K562 (cell line): ENCODE results near the gene LMOD1. TPM values are rescaled to one million over a fixed set of nuclear protein-coding genes. Genes with fewer than 3 reads are reported as not detected.

Source experiments
- AFF1 ChIP-seq, 2 experiments: fragments of 450-650 bp; IDR thresholded peaks; 2 replicates each; pipeline ENCODE4 v1.6.1; 2018; ENCODE audit warnings: mild to moderate bottlenecking in 2 of 2, low read depth in 1 of 2; ENCODE audit not compliant: partially characterized antibody in 2 of 2
- CBFB ChIP-seq: sonication (generic); formaldehyde crosslinking; IDR thresholded peaks from 2 replicates; pipeline ENCODE4 v1.4.0; 2020; ENCODE audit warnings: mild to moderate bottlenecking, missing genetic modification reagents
- ELF2 ChIP-seq: fragments of 250-450 bp; sonication (Bioruptor Pico); IDR thresholded peaks from 2 replicates; pipeline ENCODE4 v1.5.0; 2021; ENCODE audit warnings: mild to moderate bottlenecking
- HMGN3 ChIP-seq: IDR thresholded peaks from 2 replicates; pipeline ENCODE4 v1.6.1; 2011; ENCODE audit warnings: borderline replicate concordance, low read depth, mild to moderate bottlenecking, mixed read lengths, low read length; ENCODE audit not compliant: insufficient read length; ENCODE audit errors: extremely low read depth
- KLF6 ChIP-seq: fragments of 250-450 bp; sonication (Bioruptor Pico); IDR thresholded peaks from 2 replicates; pipeline ENCODE4 v1.4.0; 2020; ENCODE audit warnings: mild to moderate bottlenecking, moderate library complexity, borderline replicate concordance
- MAFG ChIP-seq: fragments of 450-650 bp; conservative IDR thresholded peaks from 2 replicates; pipeline ENCODE4 v1.6.1; 2016; ENCODE audit warnings: missing genetic modification characterization, missing compliant biosample characterization
- MAZ ChIP-seq, 2 experiments: fragments of 450-650 bp in 1 of 2; sonication (generic) in 1 of 2; formaldehyde crosslinking; IDR thresholded peaks in 1 of 2; conservative IDR thresholded peaks in 1 of 2; 2 replicates each; pipeline versions ENCODE4 v1.4.0 to v1.5.0; 2020; ENCODE audit warnings: mild to moderate bottlenecking in 1 of 2, missing genetic modification reagents in 1 of 2
- MEIS2 ChIP-seq: fragments of 450-650 bp; IDR thresholded peaks from 2 replicates; pipeline ENCODE4 v1.6.1; 2014; ENCODE audit warnings: mild to moderate bottlenecking; ENCODE audit not compliant: partially characterized antibody
- TCF3 ChIP-seq: sonication (generic); formaldehyde crosslinking; IDR thresholded peaks from 2 replicates; pipeline ENCODE4 v1.4.0; 2020; ENCODE audit warnings: mild to moderate bottlenecking, missing genetic modification reagents
- UBTF ChIP-seq, 2 experiments: IDR thresholded peaks; 2 replicates each; pipeline ENCODE4 v1.6.1; 2012; ENCODE audit warnings: improper control_type of control experiment in 2 of 2, low read depth in 2 of 2, low read length in 2 of 2, borderline replicate concordance in 1 of 2
- VEZF1 ChIP-seq: fragments of 200-800 bp; sonication (Bioruptor generic); IDR thresholded peaks from 2 replicates; pipeline ENCODE4 v1.6.1; 2017; ENCODE audit warnings: missing genetic modification characterization, missing compliant biosample characterization
- ZNF133 ChIP-seq: fragments of 250-450 bp; sonication (Bioruptor Pico); IDR thresholded peaks from 2 replicates; pipeline ENCODE4 v1.4.0; 2020; ENCODE audit warnings: mild to moderate bottlenecking
- polyA plus RNA-seq, 8 experiments: library from polyadenylated mRNA; depleted of rRNA in 4 of 8; stranded (reverse) in 5 of 8; unstranded in 3 of 8; fragments of >200 nt; fragmentation: Nextera tagmentation in 2 of 8; fragmentation: Illumina TruSeq in 1 of 8; extraction: Ambion mirVana in 2 of 8; extraction: Trizol in 1 of 8; gene quantifications; 2 replicates each; pipeline versions ENCODE4 v1.2.1 to v1.2.3, GENCODE V29; 2011 to 2014; ENCODE audit warnings: inconsistent platforms in 1 of 8, missing spikeins in 1 of 8
- total RNA-seq, 7 experiments: library from RNA; depleted of rRNA in 6 of 7; stranded (reverse); fragments of >200 nt in 6 of 7; fragmentation: Illumina TruSeq in 2 of 7; extraction: Trizol in 2 of 7; gene quantifications; 2 replicates each; pipeline versions ENCODE4 v1.2.1 to v1.2.3, GENCODE V29; 2011 to 2021; ENCODE audit warnings: low replicate concordance in 1 of 7
- TF ChIP-seq, protein P1 (sequence below): fragments of 450-650 bp; IDR thresholded peaks from 2 replicates; pipeline ENCODE4 v1.6.1; 2017; ENCODE audit warnings: antibody characterized with exemption, mild to moderate bottlenecking

LMOD1 gene
- total and polyA plus RNA-seq, 9 of the 15 experiments (the other 6 are each of a cell fraction or from before 2014, with no cell fraction given): 0.03 to 0.54 (median 0.38) TPM; not detected in 1

DNA sequence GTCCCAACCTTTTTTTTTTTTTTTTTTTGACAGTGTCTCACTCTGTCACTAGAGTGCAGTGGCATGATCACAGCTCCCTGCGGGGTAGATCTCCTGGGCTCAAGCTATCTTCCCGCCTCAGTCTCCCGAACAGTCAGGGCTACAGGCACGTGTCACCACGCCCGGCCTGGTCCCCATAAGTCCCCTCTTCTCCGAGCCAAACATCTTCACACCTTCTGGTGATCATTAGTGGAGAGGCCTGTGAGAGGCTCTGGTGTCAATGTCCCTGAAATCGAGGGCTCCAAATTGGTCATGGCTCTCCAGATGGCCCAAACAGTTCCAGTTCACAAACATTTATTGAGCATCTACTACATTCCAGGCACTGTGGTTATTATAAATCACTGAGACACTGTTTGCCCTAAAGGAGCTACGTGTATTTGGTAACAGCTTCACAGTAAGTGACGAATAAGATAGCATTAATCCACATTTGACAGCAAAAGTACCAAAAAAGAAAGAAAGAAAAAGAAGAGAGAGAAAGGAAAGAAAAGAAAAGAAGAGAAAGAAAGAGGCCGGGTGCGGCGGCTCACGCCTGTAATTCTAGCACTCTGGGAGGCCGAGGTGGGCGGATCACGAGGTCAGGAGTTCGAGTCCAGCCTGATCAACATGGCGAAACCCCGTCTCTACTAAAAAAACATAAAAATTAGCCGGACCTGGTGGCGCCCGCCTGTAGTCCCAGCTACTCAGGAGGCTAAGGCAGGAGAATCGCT is 8.1 kb upstream of the LMOD1 start (continued):
- TF ChIP-seq, protein P1, sequence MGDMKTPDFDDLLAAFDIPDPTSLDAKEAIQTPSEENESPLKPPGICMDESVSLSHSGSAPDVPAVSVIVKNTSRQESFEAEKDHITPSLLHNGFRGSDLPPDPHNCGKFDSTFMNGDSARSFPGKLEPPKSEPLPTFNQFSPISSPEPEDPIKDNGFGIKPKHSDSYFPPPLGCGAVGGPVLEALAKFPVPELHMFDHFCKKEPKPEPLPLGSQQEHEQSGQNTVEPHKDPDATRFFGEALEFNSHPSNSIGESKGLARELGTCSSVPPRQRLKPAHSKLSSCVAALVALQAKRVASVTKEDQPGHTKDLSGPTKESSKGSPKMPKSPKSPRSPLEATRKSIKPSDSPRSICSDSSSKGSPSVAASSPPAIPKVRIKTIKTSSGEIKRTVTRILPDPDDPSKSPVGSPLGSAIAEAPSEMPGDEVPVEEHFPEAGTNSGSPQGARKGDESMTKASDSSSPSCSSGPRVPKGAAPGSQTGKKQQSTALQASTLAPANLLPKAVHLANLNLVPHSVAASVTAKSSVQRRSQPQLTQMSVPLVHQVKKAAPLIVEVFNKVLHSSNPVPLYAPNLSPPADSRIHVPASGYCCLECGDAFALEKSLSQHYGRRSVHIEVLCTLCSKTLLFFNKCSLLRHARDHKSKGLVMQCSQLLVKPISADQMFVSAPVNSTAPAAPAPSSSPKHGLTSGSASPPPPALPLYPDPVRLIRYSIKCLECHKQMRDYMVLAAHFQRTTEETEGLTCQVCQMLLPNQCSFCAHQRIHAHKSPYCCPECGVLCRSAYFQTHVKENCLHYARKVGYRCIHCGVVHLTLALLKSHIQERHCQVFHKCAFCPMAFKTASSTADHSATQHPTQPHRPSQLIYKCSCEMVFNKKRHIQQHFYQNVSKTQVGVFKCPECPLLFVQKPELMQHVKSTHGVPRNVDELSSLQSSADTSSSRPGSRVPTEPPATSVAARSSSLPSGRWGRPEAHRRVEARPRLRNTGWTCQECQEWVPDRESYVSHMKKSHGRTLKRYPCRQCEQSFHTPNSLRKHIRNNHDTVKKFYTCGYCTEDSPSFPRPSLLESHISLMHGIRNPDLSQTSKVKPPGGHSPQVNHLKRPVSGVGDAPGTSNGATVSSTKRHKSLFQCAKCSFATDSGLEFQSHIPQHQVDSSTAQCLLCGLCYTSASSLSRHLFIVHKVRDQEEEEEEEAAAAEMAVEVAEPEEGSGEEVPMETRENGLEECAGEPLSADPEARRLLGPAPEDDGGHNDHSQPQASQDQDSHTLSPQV: peak; percentile 64
- no peak for TF ChIP-seq MAFG (tag)
- TF ChIP-seq UBTF (IDR thresholded peaks at IDR 0.05; ENCODE audit: borderline replicate concordance in 1 of 2, low read depth in 2 of 2, low read length in 2 of 2): no peak
- no peak for TF ChIP-seq ZNF133 (CRISPR knock-in tag)
- no peak for TF ChIP-seq CBFB (CRISPR knock-in tag)
- no peak for TF ChIP-seq ELF2
- TF ChIP-seq KLF6 (CRISPR knock-in tag): no peak
- no peak for TF ChIP-seq TCF3 (CRISPR knock-in tag)
- 0 out of 4 replicates have a peak, but pooled peaks of 1 of the 2 experiments have one; percentile 18 for TF ChIP-seq MAZ (CRISPR knock-in tag; conservative IDR thresholded peaks at IDR 0.05 in 1 of 2, IDR thresholded peaks at IDR 0.05 in 1 of 2)
- TF ChIP-seq AFF1 (IDR thresholded peaks at IDR 0.05; ENCODE audit: low read depth in 1 of 2, partially characterized antibody in 2 of 2): peak in 1 of 2 experiments; percentile 72
- no peak for TF ChIP-seq MEIS2
- TF ChIP-seq HMGN3: no peak
- no peak for TF ChIP-seq VEZF1 (CRISPR knock-in tag)
